Measurements from ENCODE around the gene LIMS3.
"Not testable (repeated sequence)": the region's sequence is repeated elsewhere in the genome, so short reads cannot be mapped to it uniquely, and the experiment has no call there.

LIMS3 gene

GRCh38 chr2:109898462-109899336, at the start of gene LIMS3:
Gene LIMS3 (plus strand): TSS chr2:109898688. CDS start chr2:109898729, 41 bp downstream.
- DNase-seq (ENCODE audit: low read depth): not testable (repeated sequence)

GRCh38 chr2:109871129-109871751, 27.2 kb upstream of the LIMS3 start:
- DNase-seq (ENCODE audit: low read depth): not testable (repeated sequence)

- DNase-seq (ENCODE audit: low read depth): not testable (repeated sequence)
These were observed 21.9 kb upstream of the LIMS3 start for GRCh38 chr2:109876625-109877024.

- not testable (repeated sequence) for DNase-seq (ENCODE audit: low read depth)
These were observed 16.4 kb upstream of the LIMS3 start for GRCh38 chr2:109882112-109882511.

GRCh38 chr2:109888414-109888813, 10.1 kb upstream of the LIMS3 start:
- DNase-seq (ENCODE audit: low read depth): not testable (repeated sequence)

GRCh38 chr2:109889909-109890308, 8.6 kb upstream of the LIMS3 start:
- not testable (repeated sequence) for DNase-seq (ENCODE audit: low read depth)

GRCh38 chr2:109891024-109891423, 7.5 kb upstream of the LIMS3 start:
- not testable (repeated sequence) for DNase-seq (ENCODE audit: low read depth)

- not testable (repeated sequence) for DNase-seq (ENCODE audit: low read depth)
These were observed 4.8 kb upstream of the LIMS3 start for GRCh38 chr2:109893736-109894135.

- not testable (repeated sequence) for DNase-seq (ENCODE audit: low read depth)
These were observed 4.3 kb upstream of the LIMS3 start for GRCh38 chr2:109894141-109894540.

GRCh38 chr2:109895090-109895869, 3.2 kb upstream of the LIMS3 start:
- DNase-seq (ENCODE audit: low read depth): not testable (repeated sequence)

- not testable (repeated sequence) for DNase-seq (ENCODE audit: low read depth)
These were observed 2.3 kb upstream of the LIMS3 start for GRCh38 chr2:109896212-109896611.

- not testable (repeated sequence) for DNase-seq (ENCODE audit: low read depth)
These were observed 573 bp upstream of the LIMS3 start for GRCh38 chr2:109897769-109898461.

- DNase-seq (ENCODE audit: low read depth): not testable (repeated sequence)
These were observed 7.3 kb downstream of the LIMS3 start for GRCh38 chr2:109905796-109906195.

- not testable (repeated sequence) for DNase-seq (ENCODE audit: low read depth)
These were observed 10.1 kb downstream of the LIMS3 start for GRCh38 chr2:109908626-109909025.

- not testable (repeated sequence) for DNase-seq (ENCODE audit: low read depth)
These were observed 12.3 kb downstream of the LIMS3 start for GRCh38 chr2:109910789-109911188.

- DNase-seq (ENCODE audit: low read depth): not testable (repeated sequence)
These were observed 15.4 kb downstream of the LIMS3 start for GRCh38 chr2:109913911-109914310.

- DNase-seq (ENCODE audit: low read depth): not testable (repeated sequence)
These were observed 16.1 kb downstream of the LIMS3 start for GRCh38 chr2:109914552-109914951.

- not testable (repeated sequence) for DNase-seq (ENCODE audit: low read depth)
These were observed 17.3 kb downstream of the LIMS3 start for GRCh38 chr2:109915830-109916229.

GRCh38 chr2:109920162-109920561, 21.7 kb downstream of the LIMS3 start:
- not testable (repeated sequence) for DNase-seq (ENCODE audit: low read depth)

GRCh38 chr2:109921543-109922384, 23.3 kb downstream of the LIMS3 start:
- not testable (repeated sequence) for DNase-seq (ENCODE audit: low read depth)

- DNase-seq (ENCODE audit: low read depth): not testable (repeated sequence)
These were observed 26.0 kb downstream of the LIMS3 start for GRCh38 chr2:109924481-109924880.
